ENCODE measurements around the gene PRKD2.

Gene PRKD2

DNA sequence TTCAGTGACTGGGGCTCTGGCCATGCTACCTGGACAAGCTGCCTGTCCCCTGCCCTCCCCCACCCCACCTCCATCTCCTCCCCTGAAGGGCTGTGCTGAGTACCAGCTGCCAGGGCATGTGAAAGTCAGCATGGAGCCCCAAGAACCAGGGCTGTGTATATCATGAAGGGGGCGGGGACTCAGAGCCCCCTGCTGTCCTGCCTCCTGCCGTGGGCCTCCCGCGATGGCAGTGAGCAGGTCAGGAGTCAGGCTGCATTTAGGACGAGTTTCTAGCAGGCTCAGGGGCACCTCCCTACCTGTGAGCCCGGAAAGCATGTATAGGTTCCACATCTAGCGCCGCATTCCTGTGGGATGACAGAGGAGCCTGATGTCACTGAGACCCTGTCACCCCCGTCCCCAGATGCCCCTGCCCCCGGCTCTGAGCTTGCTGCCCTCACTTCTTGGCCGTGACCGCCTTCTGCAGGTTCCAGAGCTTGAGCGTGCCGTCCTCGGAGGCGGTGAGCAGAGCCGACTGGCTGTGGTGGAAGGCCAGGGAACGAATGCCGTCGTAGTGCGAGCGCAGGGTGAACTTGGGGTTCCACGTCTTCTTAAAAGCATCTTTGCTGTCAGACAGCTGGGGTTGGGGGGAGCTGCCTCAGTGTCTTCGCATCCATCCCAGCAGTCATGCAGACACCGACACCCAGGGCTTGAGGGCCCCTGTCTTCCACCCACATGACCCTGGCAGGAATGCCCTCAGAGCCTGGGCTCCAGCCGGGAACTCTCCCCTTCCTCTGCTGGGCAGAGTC is 8.3 kb upstream of the PRKD2 start:
- peak overlapping the region; percentile 89 for H3K27ac Mint-ChIP-seq
- TF ChIP-seq CTCF (IDR thresholded peaks at IDR 0.05) = no peak
- H3K27me3 Mint-ChIP-seq (ENCODE audit: low read depth, poor library complexity) = no peaks in the 10 kb centered on the region
- peaks cover 42% of the 10 kb centered on the region for H3K36me3 Mint-ChIP-seq (ENCODE audit: low read depth)
- DNase-seq = no peak
- peaks cover 17% of the 10 kb centered on the region for H3K4me1 Mint-ChIP-seq
- no peak overlapping the region for H3K4me3 Mint-ChIP-seq
- H3K9me3 Mint-ChIP-seq = no peaks in the 10 kb centered on the region

GRCh38 chr19:46724468-46724867 is 7.6 kb upstream of the PRKD2 start:
- Mint-ChIP-seq H3K27me3 (ENCODE audit: low read depth, poor library complexity) (no peaks in the 10 kb centered on the region), H3K4me3 (no peak overlapping the region), H3K9me3 (no peaks in the 10 kb centered on the region), H3K36me3 (ENCODE audit: low read depth) (peaks cover 42% of the 10 kb centered on the region), H3K4me1 (peaks cover 17% of the 10 kb centered on the region), H3K27ac (no peak overlapping the region)
- no peak for TF ChIP-seq CTCF (IDR thresholded peaks at IDR 0.05)
- DNase-seq = no peak

DNA sequence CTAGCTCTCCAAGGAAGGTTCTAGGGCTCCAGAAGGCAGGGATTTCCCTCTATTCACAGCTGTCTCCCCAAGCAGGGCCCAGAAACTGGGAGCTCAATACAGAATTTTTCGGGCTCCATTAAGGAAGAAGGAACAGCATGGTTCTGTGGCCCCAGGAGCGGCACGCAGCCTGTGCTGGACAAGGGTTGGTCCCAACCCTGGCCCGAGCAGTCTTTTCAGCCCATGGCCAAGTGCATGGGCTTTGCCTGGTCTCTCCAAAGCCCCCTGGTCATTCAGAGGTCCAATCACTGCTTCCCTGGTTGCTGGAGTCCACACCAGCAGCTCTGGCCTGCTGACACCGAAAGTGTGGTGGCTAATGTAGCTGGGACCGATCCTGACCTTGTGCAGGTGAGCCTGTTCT is 6.6 kb upstream of the PRKD2 start:
- H3K27ac Mint-ChIP-seq = no peak overlapping the region
- no peak for DNase-seq
- H3K4me1 Mint-ChIP-seq = peaks cover 11% of the 10 kb centered on the region
- H3K36me3 Mint-ChIP-seq (ENCODE audit: low read depth) = peaks cover 35% of the 10 kb centered on the region
- TF ChIP-seq CTCF (IDR thresholded peaks at IDR 0.05) = no peak
- H3K9me3 Mint-ChIP-seq = no peaks in the 10 kb centered on the region
- no peaks in the 10 kb centered on the region for H3K27me3 Mint-ChIP-seq (ENCODE audit: low read depth, poor library complexity)
- no peak overlapping the region for H3K4me3 Mint-ChIP-seq

GRCh38 chr19:46723023-46723461 is 6.1 kb upstream of the PRKD2 start:
- Mint-ChIP-seq H3K4me1 (peaks cover 11% of the 10 kb centered on the region), H3K27me3 (ENCODE audit: low read depth, poor library complexity) (no peaks in the 10 kb centered on the region), H3K4me3 (no peak overlapping the region), H3K27ac (no peak overlapping the region), H3K36me3 (ENCODE audit: low read depth) (peaks cover 34% of the 10 kb centered on the region), H3K9me3 (no peaks in the 10 kb centered on the region)
- no peak for TF ChIP-seq CTCF (IDR thresholded peaks at IDR 0.05)
- no peak for DNase-seq

DNA sequence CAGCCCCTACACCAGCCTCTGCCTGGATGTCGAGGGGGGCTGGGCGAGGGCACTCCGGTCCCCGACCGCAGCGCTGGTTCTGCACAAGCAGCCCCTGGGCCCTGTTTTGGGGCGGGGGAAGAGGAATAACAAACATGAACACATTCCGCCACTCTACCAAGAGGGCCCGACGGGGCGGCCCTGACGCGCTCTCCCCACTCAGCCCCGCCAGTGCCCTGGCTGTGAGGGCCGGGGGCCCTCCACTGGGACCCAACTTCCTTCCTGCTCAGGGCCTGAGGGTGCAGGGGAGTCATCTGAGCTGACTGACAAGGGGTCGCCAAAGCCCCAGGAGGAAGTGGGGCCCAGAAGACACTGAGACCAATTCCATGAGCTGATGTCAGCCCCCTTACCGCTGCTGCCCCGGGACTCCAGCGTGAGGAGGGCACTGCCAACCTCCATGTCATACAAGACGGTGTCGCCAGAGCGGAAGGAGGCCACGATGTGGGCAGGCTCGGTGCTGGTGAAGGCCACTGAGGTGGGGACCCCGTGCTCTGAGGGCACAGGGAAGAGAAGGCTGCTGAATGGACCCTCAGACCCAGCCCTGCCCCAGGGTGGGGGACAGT is 5.6 kb upstream of the PRKD2 start:
- Mint-ChIP-seq H3K4me3 (no peak overlapping the region), H3K27me3 (ENCODE audit: low read depth, poor library complexity) (no peaks in the 10 kb centered on the region), H3K36me3 (ENCODE audit: low read depth) (peaks cover 31% of the 10 kb centered on the region), H3K4me1 (peaks cover 14% of the 10 kb centered on the region), H3K9me3 (no peaks in the 10 kb centered on the region), H3K27ac (no peak overlapping the region)
- DNase-seq = no peak
- TF ChIP-seq CTCF (IDR thresholded peaks at IDR 0.05) = no peak

- DNase-seq = no peak
- H3K4me3 Mint-ChIP-seq = no peak overlapping the region
- H3K9me3 Mint-ChIP-seq = no peaks in the 10 kb centered on the region
- no peak for TF ChIP-seq CTCF (IDR thresholded peaks at IDR 0.05)
- peaks cover 11% of the 10 kb centered on the region for H3K4me1 Mint-ChIP-seq
- no peak overlapping the region for H3K27ac Mint-ChIP-seq
- H3K27me3 Mint-ChIP-seq (ENCODE audit: low read depth, poor library complexity) = no peaks in the 10 kb centered on the region
- H3K36me3 Mint-ChIP-seq (ENCODE audit: low read depth) = peaks cover 28% of the 10 kb centered on the region
These were observed 5.1 kb upstream of the PRKD2 start for GRCh38 chr19:46722004-46722380.
